ENCODE data around the gene SLC39A7. TPM values are rescaled to one million over a fixed set of nuclear protein-coding genes. Genes with fewer than 3 reads are reported as not detected.

Gene SLC39A7
- total and polyA plus RNA-seq, 2 of the 13 experiments (the other 11 are each of a cell fraction or from before 2014, with no cell fraction given): 142 to 229 TPM

GRCh38 chr6:33161354-33162331 is 39.0 kb upstream of the SLC39A7 start (continued):
- TF ChIP-seq ZNF318 (CRISPR knock-in tag; IDR thresholded peaks at IDR 0.05) (0 out of 2 replicates have a peak, but pooled peaks have one; percentile 7), ASH2L (IDR thresholded peaks at IDR 0.05; ENCODE audit: insufficient read length, low read depth, low read length) (no peak), ZNF513 (CRISPR knock-in tag; conservative IDR thresholded peaks at IDR 0.05) (no peak), MTF1 (CRISPR knock-in tag; IDR thresholded peaks at IDR 0.05) (no peak), ADNP (CRISPR knock-in tag; IDR thresholded peaks at IDR 0.05) (no peak), ZNF891 (CRISPR knock-in tag; IDR thresholded peaks at IDR 0.05) (no peak; the same call in 1 of the 2 replicates), CTCF (CRISPR knock-in tag; IDR thresholded peaks at IDR 0.05) (peak; percentile 96), TBP (CRISPR knock-in tag; IDR thresholded peaks at IDR 0.05) (no peak), NR2C2 (CRISPR knock-in tag; IDR thresholded peaks at IDR 0.05; ENCODE audit: borderline replicate concordance) (peak; percentile 31; the same call in 1 of the 2 replicates), CENPT (CRISPR knock-in tag; IDR thresholded peaks at IDR 0.05; ENCODE audit: low read depth) (no peak), RBFOX2 (IDR thresholded peaks at IDR 0.05; ENCODE audit: low read depth, low read length) (peak; percentile 54; the same call in 1 of the 2 replicates), ZNF296 (CRISPR knock-in tag; conservative IDR thresholded peaks at IDR 0.05) (no peak), PHB2 (IDR thresholded peaks at IDR 0.05; ENCODE audit: partially characterized antibody) (no peak)
